Measurements from ENCODE around the gene IMPA2. TPM values are rescaled to one million over a fixed set of nuclear protein-coding genes. Genes with fewer than 3 reads are reported as not detected.
"Not testable (repeated sequence)": the region's sequence is repeated elsewhere in the genome, so short reads cannot be mapped to it uniquely, and the experiment has no call there.

IMPA2 gene
- total RNA-seq, 1 donor from 2014 or later = 17.8 TPM

DNA sequence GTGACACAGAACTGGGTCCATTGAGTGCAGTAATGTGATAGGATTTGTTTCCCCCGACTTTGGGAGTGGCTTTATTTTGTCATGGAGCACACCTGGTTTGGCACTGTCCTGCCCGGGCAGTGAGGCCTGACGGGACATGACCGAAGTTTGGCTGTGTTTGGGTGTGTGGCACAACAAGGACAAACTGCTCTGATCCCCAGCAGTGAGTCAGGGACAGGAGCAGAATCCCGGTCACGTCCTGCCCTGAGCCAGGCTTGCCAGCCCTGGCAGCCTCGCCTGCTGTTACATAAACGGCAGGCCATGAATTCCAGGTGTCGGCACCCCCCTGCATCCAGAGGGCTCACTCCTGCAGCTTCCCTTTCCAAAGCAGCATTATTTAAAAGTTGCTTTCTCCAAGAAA, 45.7 kb downstream of the IMPA2 start:
- DNase-seq (ENCODE audit: low read depth) = no peak

DNA sequence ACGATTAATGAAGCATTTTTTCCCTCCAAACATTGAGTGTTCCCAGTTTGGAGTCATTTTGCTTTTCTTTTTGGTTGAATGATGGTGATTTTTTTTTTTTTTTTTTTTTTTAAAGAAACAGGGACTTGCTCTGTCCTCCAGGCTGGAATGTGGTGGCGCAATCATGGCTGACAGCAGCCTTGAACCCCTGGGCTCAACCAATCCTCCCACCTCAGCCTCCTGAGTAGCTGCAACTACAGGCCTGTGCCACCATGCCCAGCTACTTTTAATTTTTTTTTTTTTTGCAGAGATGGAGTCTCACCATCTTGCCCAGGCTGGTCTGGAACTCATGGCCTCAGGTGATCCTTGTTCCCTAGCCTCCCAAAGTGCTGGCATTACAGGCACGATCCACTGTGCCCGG, 46.2 kb downstream of the IMPA2 start:
- DNase-seq (ENCODE audit: low read depth) = no peak

DNA sequence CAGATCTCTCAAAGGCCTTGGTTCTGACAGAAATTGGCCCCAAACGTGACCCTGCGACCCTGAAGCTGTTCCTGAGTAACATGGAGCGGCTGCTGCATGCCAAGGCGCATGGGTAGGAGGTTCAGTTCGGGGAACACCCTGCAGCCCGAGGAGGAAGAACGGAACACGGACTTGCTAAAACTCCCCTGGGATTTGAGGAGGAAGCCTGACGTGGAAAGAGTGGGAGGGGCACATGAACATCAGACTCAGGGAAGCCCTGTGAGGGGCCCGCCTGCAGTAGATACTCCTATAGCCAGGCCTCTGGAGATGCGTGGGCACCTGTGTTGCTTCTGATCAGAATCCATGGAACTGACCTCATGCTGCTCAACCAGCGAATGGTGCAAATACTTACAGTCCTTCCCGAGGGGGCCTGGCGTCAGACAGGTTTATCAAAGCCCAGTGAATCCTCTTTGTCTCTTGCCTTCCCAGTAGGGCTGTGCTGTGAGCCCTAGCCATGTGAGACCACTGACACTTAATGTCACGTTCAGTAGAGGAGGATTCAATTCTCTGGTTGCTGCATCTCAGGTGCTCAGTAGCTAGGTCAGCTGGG, 46.8 kb downstream of the IMPA2 start:
- no peak for DNase-seq (ENCODE audit: low read depth)

DNA sequence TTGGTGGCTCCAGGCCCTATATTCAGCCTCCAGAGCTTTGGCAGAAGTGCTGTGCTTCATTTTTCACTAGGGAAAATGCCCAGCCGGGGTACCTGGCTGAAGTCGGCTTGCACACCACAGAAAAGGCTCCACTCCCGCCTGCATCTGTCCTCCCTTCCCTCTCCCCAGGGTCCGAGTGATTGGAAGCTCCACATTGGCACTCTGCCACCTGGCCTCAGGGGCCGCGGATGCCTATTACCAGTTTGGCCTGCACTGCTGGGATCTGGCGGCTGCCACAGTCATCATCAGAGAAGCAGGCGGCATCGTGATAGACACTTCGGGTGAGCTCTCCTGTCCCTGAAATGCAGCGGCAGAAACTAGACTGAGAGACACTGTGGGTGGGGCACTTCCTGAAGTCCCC, 47.4 kb downstream of the IMPA2 start:
- DNase-seq (ENCODE audit: low read depth) = no peak

- no peak for DNase-seq (ENCODE audit: low read depth)
Observed at GRCh38 chr18:12029786-12030584, 48.7 kb downstream of the IMPA2 start.

GRCh38 chr18:12030670-12031069, 49.4 kb downstream of the IMPA2 start:
- DNase-seq (ENCODE audit: low read depth) = no peak

DNA sequence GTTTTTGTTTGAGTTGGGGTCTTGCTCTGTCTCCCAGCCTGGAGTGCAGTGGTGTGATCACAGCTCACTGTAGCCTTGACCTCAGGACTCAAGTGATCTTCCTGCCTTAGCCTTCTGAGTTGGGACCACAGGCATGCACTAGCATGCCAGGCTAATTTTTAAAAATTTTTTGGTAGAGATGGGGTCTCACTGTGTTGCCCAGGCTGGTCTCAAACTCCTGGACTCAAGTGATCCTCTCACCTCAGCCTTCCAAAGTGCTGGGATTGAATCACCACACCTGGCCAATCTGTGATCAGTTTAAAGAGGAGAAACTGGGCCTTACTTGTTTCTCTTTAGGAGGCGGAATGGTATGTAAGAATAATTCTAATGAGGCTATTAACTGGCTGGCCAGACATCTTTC, 49.9 kb downstream of the IMPA2 start:
- DNase-seq (ENCODE audit: low read depth) = no peak

- DNase-seq (ENCODE audit: low read depth) = peak; percentile 42
Observed at GRCh38 chr18:12031846-12032245, 50.5 kb downstream of the IMPA2 start.

- peak; percentile 66 for DNase-seq (ENCODE audit: low read depth)
Observed at GRCh38 chr18:12032786-12033642, 51.7 kb downstream of the IMPA2 start.

- DNase-seq (ENCODE audit: low read depth) = no peak
Observed at GRCh38 chr18:12033643-12034025, 52.3 kb downstream of the IMPA2 start.

- no peak for DNase-seq (ENCODE audit: low read depth)
Observed at GRCh38 chr18:12034241-12035100, 53.2 kb downstream of the IMPA2 start.

- no peak for DNase-seq (ENCODE audit: low read depth)
Observed at GRCh38 chr18:12035481-12035880, 54.2 kb downstream of the IMPA2 start.

DNA sequence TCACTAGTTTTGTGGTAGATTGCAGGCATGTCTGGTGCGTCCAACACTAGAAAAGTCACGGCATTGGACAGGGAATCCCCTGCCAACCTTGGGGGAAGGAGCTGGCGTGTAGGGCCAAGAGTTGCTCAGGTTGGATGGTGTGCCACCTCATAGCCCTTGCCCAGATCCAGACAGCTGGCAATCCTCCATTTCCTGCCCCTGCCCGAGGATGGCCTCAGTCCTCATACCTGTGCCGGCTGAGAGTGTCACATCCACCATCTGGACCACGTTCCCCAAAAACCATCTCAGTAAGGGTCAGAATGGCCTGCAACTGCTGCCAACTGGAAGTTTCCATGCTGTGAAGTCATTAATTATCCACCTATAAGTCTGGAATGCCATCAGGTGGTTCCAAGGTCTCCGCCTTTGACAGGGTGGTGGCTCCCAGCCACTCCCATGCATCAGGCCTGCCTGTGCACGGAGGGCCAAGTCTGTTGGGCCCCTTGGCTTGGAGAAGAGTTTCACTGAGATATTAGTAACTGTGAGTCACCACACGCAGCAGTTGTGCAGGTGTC, 55.0 kb downstream of the IMPA2 start:
- DNase-seq (ENCODE audit: low read depth) = no peak

- no peak for DNase-seq (ENCODE audit: low read depth)
Observed at GRCh38 chr18:12038082-12038638, 56.9 kb downstream of the IMPA2 start.

- peak; percentile 84 for DNase-seq (ENCODE audit: low read depth)
Observed at GRCh38 chr18:12038639-12039539, 57.6 kb downstream of the IMPA2 start.

GRCh38 chr18:12039540-12039930, 58.2 kb downstream of the IMPA2 start:
- DNase-seq (ENCODE audit: low read depth) = not testable (repeated sequence)

- DNase-seq (ENCODE audit: low read depth) = peak; percentile 83
Observed at GRCh38 chr18:12041561-12041960, 60.3 kb downstream of the IMPA2 start.

DNA sequence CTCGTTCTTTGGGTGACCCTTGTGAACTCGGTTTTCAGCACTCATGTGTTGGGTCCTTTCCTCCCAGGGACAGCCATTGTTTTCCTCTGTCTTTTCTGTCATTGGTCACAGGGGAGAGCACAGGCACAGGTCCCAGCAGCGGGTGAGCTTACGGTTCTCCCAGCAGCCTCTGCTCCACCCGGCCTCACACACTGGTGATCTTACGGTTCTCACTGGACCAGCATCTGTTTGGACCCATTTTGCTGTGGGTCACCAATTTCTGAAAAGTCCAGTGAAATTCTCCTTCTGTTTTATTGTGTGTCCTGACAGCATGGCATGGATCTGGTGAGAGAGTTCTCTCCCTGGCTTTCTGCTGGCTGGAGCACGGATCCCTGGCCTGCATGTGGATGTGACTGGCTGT, 62.5 kb downstream of the IMPA2 start:
- no peak for DNase-seq (ENCODE audit: low read depth)

- no peak for DNase-seq (ENCODE audit: low read depth)
Observed at GRCh38 chr18:12044591-12044990, 63.3 kb downstream of the IMPA2 start.

Measured in myocyte (in vitro differentiated cells).